Hematopoietic multipotent progenitor cell treated with erythropoietin and hydrocortisone succinate and interleukin-3 and kit ligand, for 8 days (in vitro differentiated cells): Measurements from ENCODE around the gene NACC2.
"Not testable (repeated sequence)": the region's sequence is repeated elsewhere in the genome, so short reads cannot be mapped to it uniquely, and the experiment has no call there.

Experiments
- DNase-seq: peaks from one replicate; pipeline ENCODE4 v3.0.0-alpha.2; 2015

The NACC2 gene

GRCh38 chr9:136079211-136079915 lies 15.7 kb downstream of the NACC2 start:
- DNase-seq, result peak; percentile 16

DNA sequence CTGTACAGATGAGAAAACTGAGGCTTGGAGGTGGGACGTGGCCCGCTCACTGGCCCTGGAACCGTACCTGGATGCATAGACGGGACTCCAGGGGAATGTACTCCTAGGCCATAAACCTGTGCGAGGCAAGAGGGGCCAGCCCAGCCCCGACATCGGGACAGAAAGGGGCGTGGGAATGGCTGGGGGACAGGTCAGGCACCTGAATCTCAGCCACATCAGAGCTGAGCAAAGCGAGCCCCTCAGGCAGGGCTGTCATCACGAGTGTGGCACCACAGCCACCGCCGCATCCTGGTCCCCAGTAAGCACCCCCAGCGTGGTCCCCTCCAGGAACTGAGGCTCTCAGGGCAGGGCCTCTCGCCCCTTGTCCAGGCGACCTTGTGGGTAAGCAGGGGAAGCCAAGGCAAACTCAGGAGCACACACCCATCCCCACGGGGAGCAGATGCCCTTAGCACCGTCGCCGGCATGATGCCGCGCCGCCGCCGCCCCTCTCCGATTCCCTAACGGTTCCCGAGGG lies 16.5 kb downstream of the NACC2 start:
- DNase-seq, result no peak

DNA sequence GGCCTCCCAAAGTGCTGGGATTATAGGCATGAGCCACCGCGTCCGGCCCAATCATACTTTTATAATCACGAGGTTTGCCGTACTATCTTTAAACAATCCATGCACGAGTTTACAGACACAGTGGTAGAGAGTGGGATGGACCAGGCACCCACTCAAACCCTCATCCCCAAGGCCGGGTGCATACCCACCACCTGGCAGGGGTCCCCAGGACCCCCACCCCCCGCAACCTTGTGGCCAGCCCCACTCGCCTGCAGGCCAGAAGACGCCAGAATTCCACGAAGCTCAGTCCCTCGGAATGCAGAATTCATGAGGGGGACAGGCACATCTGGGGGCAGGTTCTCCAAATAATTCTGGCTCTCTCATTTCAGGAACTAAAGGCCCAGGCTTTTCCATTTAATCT lies 17.1 kb downstream of the NACC2 start:
- DNase-seq, result no peak

DNA sequence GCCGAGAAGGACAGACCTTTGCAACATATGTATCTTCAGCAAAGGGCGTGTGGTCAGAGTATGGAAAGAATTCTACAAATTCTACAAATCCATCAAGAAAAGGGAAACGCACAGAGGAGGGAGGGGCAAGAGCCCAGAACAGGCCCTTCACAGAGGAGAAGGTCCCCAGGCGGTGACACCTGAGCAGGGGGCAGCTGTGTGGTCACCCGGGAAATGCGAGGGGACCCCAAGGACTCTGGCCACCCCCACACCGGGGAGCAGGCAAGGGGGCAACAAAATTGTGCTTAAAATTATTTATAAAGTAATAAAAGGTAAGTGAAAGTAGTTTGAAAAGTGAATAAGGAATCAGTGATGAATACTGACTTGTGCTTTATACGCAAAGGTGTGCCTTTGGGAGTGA lies 17.6 kb downstream of the NACC2 start:
- no peak for DNase-seq

DNA sequence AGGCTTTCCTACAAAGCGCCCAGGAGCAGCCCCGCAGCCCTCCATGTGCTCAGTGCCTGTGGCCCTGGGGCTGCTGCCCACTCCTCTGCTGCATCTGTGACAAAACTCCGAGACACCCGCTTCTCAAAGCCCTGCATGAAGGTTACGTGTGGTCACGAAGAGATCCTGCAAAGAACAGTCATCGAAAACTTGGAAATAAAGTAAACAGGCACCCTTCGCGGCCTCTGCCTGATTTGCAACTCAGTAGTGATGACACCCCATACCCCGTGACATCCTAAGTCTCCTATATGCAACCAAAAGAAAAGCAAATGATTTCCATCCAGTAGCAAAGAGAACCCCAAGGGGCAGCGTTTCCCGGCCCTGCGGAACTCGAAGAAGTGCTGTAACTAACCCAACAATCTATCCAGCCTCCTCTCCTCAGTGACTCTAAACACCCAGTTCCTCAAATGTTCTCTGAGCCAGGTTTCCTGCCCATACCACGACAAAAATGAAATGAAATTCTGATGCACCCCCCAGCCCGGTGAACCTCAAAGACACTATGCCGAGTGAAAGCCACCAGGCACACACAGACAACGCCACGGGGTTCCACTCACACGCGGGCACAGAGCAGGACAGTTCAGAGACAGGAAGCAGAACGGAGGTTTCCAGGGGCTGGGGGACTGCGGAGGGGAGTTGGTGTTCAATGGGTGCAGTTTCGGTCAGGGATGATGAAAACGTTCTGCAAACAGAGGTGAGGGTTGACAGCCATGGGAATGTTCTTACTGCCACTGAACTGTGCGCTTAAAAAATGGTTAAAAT lies 19.0 kb downstream of the NACC2 start:
- DNase-seq, result no peak

DNA sequence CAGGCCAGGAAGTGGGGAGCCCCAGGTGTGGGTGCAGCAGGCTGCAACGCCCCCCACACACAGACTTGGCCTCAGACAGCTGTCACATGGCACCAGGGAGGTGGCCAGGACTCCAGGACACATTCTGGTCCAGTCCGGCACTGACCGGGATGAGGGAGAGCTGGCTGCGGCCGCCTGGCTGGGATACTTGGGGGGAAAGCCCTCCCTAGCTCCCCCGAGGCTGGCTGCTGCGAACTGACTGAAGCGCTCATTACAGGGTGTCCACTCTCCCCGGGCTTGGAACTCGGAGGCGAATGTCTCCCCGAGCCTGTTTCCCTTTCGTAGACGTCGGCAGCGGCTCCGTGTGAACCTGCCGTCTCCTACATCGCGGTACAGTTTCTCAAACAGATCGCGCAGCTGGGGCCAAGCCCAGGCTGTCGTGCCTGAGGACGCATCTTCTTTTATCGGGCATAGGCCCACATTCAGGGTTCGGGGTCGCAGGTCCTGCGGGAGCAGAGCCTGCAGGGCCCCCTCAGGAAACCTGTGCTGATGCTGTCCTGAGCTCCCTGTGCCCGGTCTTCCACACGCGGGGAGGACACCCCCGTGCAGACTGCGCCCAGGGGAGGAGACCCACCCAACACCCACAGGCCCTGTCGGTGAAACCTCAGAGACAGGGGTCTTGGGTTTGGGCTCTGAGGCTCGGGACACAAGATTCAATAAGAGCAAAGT lies 19.8 kb downstream of the NACC2 start:
- no peak for DNase-seq

DNA sequence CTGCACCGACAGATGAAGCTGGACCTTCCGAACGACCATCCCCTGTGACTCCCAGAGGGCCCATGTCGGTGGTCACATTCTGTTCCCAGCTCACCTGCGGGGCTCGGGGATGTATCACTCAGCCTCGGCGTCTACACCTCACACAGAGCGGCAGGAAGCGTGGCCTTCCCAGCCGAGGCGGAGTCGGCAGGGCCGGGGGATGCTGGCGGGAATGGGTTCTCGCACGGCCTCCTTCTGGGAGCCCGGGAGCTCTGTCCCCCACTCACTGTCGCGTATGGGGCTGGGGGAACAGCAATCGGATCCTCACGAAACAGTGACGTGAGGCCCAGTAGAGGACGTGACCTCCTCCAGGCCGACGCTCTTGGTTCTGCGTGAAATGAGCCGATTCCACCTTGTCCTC lies 20.4 kb downstream of the NACC2 start:
- no peak for DNase-seq

GRCh38 chr9:136062657-136063439 lies 32.2 kb downstream of the NACC2 start:
- DNase-seq, result no peak

- not testable (repeated sequence) for DNase-seq
Measured at GRCh38 chr9:136061916-136062315, 33.2 kb downstream of the NACC2 start.

- DNase-seq, result no peak
Measured at GRCh38 chr9:136061405-136061804, 33.7 kb downstream of the NACC2 start.

GRCh38 chr9:136060671-136061371 lies 34.3 kb downstream of the NACC2 start:
- no peak for DNase-seq

DNA sequence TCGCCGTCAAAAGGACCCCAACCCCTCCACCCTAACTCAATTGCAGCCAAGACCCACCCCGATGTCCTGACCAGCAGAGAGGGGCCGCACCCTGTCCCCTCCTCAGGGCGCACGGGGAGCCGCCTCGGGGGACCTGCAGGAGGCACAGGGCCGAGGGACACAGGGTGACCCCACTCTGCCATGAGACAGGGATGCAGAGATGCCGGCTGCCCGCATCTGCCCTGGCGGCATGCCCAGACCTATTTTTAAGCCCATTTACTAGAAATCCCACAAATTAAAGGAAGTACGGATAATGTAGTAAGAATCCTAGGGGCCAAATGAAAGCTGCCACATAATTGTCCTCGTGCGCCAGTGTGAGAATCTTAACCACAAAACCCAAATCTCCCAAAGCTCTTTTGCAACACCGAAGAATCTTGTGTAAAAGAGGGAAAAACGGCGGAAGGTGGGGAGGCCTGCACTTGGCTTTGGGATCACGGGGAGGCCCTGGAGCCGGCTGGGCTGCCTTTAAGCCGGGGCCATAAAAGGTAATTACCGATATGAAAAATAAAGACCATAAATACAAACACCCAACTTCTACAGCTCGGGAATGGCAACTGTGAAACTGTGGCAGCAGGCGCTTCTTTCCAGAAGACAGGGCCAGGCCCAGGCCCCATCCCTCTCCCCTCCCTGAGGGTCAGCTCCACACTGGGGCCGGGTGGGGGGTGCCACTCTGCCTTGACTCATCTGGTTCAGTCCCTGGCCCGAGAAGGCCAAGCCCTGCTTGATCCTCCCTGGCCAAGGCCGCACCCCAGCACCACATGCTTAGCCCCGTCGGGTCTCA lies 35.0 kb downstream of the NACC2 start:
- no peak for DNase-seq

- no peak for DNase-seq
Measured at GRCh38 chr9:136059321-136059791, 35.7 kb downstream of the NACC2 start.

DNA sequence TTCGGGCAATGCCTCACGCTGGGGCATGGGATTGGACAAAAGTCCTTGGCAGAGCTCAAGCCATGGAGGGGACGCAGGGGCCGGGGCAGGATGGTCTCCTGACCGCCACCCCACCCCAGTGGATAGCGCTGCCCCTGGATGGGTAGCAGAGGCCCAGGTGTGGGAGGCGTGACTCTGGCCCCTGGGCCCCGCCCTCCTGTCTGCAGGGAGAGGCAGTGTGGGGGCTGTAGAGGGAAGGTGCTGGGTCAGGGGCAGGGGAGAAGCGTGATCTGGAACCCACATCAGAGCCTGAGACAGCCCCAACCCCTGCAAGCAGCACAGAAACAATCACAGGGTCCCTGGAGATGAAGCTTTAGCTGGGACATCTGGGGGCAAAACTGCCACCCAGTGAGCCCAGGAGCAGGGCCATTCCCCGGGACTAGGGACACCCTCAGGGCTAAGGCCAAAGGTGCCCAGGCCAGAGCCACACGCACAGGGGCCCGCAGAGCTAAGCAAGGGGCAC lies 36.2 kb downstream of the NACC2 start:
- no peak for DNase-seq

- no peak for DNase-seq
Measured at GRCh38 chr9:136058084-136058483, 37.0 kb downstream of the NACC2 start.

- DNase-seq, result no peak
Measured at GRCh38 chr9:136057236-136058081, 37.6 kb downstream of the NACC2 start.

DNA sequence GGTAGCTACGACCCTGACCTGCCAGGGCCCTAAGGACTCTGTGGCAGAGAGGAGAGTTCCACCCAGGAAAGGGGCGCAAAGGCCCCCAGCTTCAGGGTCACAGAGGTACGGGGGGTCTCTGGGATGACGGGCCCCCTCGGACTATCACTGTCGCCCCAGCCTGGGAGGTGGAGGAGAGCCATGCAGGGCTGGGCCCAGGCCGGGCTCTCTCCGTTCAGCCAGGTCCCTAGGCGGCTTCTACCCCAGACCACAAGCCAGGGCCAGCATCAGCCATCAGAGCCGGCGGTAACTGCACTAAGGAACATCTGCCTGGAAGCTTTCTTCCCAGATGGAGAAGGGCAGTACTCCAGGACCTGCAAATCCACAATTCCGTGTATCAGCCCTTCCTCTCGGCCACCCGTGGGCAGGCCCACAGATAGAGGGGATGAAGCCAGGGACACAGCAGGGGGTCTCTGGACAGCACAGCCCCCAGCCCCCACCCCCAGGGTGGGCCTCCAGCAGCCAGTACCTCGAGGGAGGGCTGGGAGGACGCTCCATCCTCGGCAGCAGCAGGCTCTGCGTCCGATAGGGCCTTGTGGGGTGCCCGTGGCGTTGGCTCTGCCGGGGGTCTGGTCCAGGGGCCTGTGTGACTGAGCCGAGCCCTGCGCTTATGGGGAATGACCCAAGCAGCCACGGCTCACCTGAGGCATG lies 38.4 kb downstream of the NACC2 start:
- DNase-seq, result no peak

- DNase-seq, result no peak
Measured at GRCh38 chr9:136055715-136056545, 39.2 kb downstream of the NACC2 start.
